PFSK-1 (cell line): ENCODE measurements around the gene STUM.

ENCODE experiments used
- FOXP2 ChIP-seq: optimal IDR thresholded peaks from 2 replicates; pipeline ENCODE3; 2011; ENCODE audit warnings: borderline replicate concordance, control low read depth, inconsistent platforms; ENCODE audit not compliant: insufficient read depth; ENCODE audit errors: extremely low read length, extremely low read depth
- POLR2AphosphoS5 ChIP-seq: IDR thresholded peaks from 2 replicates; pipeline ENCODE4 v1.6.1; 2012; ENCODE audit warnings: low read depth, mild to moderate bottlenecking, control low read depth, low read length, moderate library complexity
- SIN3A ChIP-seq: IDR thresholded peaks from 2 replicates; pipeline ENCODE4 v1.6.1; 2012; ENCODE audit warnings: mild to moderate bottlenecking, low read length, moderate library complexity, borderline replicate concordance; ENCODE audit not compliant: insufficient read depth
- TAF1 ChIP-seq: IDR thresholded peaks from 2 replicates; pipeline ENCODE4 v1.6.1; 2012; ENCODE audit warnings: low read length, control low read depth, borderline replicate concordance; ENCODE audit not compliant: insufficient read depth
- TF ChIP-seq, protein P1 (sequence below), 2 experiments: IDR thresholded peaks; 2 replicates each; pipeline versions ENCODE4 v1.6.1 to v1.8.0; 2011 to 2012; ENCODE audit warnings: low read depth in 2 of 2, low read length in 2 of 2, control low read depth in 1 of 2, inconsistent platforms in 1 of 2, mild to moderate bottlenecking in 1 of 2, moderate library complexity in 1 of 2; ENCODE audit not compliant: insufficient read depth in 1 of 2

The STUM gene

DNA sequence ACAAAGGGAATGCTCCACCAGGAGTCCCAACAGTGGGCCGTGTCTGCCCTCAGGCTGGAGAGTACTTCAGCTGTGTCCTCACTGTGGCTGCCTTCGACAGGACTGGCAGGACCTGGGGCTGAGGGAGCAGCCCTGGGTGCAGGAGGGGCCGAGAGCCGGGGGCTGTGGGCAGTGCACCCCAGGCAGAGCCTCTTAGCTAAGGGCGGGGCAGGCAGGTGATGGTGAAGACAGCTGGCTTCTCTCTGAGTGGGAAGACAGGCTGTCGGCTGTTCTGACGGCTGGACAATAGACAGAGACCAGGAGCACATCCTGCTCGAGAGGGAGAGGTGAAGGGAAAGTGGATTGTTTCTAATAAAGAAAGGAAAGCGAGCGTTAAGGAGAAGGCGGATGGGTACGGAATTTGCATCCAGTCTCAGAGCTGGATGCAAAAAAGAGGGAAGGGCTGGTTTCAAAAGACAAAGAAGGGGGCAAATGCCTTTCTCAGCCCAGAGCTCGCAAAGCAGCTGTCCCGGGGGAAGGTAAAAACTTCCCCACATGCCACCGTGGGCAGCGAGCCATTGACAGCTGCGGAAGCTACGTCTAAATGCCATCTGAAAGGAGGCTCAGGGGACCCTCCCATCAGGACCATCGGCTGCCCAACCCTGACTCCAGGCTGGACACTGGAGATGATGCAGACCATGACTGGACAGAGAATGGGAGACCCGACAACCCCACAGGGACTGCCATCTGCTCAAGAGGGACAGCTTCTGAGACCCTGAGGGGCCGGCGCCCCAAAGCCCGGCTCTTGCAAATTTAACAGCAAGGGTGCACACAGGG, 92.0 kb downstream of the STUM start:
- TF ChIP-seq, protein P1, sequence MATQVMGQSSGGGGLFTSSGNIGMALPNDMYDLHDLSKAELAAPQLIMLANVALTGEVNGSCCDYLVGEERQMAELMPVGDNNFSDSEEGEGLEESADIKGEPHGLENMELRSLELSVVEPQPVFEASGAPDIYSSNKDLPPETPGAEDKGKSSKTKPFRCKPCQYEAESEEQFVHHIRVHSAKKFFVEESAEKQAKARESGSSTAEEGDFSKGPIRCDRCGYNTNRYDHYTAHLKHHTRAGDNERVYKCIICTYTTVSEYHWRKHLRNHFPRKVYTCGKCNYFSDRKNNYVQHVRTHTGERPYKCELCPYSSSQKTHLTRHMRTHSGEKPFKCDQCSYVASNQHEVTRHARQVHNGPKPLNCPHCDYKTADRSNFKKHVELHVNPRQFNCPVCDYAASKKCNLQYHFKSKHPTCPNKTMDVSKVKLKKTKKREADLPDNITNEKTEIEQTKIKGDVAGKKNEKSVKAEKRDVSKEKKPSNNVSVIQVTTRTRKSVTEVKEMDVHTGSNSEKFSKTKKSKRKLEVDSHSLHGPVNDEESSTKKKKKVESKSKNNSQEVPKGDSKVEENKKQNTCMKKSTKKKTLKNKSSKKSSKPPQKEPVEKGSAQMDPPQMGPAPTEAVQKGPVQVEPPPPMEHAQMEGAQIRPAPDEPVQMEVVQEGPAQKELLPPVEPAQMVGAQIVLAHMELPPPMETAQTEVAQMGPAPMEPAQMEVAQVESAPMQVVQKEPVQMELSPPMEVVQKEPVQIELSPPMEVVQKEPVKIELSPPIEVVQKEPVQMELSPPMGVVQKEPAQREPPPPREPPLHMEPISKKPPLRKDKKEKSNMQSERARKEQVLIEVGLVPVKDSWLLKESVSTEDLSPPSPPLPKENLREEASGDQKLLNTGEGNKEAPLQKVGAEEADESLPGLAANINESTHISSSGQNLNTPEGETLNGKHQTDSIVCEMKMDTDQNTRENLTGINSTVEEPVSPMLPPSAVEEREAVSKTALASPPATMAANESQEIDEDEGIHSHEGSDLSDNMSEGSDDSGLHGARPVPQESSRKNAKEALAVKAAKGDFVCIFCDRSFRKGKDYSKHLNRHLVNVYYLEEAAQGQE (IDR thresholded peaks at IDR 0.05; ENCODE audit: insufficient read depth in 1 of 2, low read depth in 2 of 2, low read length in 2 of 2), result no peak
- no peak for TF ChIP-seq TAF1
- no peak for TF ChIP-seq POLR2AphosphoS5
- TF ChIP-seq FOXP2, result no peak
- no peak for TF ChIP-seq SIN3A

DNA sequence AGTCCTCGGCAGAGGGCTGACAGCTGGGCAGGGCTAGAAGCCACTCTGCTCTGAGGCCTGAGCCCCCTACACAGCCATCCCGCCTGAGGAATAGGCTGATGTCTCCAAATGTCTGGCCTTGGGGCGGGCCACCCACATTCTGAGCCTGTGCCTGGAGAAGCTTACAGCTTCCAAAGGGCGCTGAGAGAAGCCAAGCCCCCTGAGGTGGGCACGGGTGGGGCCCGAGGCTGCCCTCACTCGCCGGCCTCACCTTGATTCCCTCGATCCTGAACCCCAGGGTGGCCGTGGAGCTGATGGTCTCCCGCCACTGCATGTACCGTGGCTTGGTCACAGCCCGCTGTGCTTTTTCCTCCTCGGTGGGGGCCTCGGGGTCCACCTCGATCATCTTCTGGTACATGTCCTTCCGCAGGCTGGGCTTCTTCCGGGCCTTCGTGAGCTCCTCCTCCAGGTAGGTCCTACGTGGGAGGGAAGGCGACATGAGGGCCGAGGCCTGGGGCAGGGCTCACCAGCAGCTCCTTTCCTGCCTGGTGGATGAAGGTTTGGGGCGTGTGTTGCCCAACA, 93.2 kb downstream of the STUM start:
- TF ChIP-seq, protein P1 (IDR thresholded peaks at IDR 0.05; ENCODE audit: insufficient read depth in 1 of 2, low read depth in 2 of 2, low read length in 2 of 2), result no peak
- TF ChIP-seq SIN3A (no peak), TAF1 (no peak)

DNA sequence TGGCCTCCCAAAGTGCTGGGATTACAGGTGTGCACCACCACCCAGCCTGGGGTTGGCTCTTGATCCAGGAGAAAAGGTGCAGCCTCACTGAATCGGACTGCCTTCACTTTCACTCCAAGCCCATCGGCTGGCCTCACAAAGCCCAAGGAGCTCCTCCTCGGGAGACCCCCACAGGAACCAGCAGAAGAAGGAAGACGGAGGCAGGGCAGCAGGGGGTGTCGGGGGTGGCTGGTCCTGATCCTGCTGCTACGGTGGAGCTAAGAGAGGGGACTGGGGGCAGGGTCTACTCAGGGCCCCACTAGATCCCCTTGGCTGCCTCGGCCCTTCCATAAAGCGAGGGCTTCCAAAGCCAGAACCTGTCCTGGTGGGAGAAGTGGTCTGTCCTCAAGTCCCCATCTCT, 93.9 kb downstream of the STUM start:
- TF ChIP-seq, protein P1 (IDR thresholded peaks at IDR 0.05; ENCODE audit: insufficient read depth in 1 of 2, low read depth in 2 of 2, low read length in 2 of 2), result no peak
- TF ChIP-seq FOXP2, result no peak
- no peak for TF ChIP-seq TAF1
- TF ChIP-seq SIN3A, result no peak
- TF ChIP-seq POLR2AphosphoS5, result no peak

DNA sequence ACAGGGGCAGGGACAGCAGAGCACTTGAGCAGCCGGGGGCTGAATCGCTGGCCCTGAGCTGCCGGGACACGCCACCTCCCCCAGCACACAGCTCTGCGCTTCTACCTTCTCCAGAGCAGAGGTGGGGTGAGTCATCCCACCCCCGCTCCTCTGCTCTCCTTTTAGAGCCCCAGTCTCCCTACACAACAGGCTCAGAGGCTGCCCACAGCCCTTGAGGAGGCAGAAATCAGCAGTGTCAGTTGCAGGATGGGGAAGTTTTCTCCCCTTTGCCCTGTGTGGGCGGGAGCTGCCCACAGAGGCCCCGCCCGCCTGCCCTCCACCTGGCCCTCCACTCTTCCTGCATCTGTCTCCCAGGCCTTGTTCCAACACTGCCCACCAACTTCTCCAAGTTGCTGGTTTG, 94.6 kb downstream of the STUM start:
- TF ChIP-seq TAF1 (no peak), POLR2AphosphoS5 (no peak), SIN3A (no peak), FOXP2 (no peak)
- TF ChIP-seq, protein P1 (IDR thresholded peaks at IDR 0.05; ENCODE audit: insufficient read depth in 1 of 2, low read depth in 2 of 2, low read length in 2 of 2), result no peak
